GM06990 (cell line): ENCODE data around the gene FAM24B.

ENCODE experiments used
- DNase-seq: peaks from one replicate; pipeline ENCODE4 v3.0.0-alpha.2; 2011; ENCODE audit not compliant: insufficient read length; ENCODE audit errors: extremely low read depth
- H3K27me3 ChIP-seq: replicated peaks from 2 replicates; pipeline ENCODE4 v1.6.0; 2011; ENCODE audit warnings: low read length; ENCODE audit not compliant: control insufficient read depth, insufficient read depth
- H3K36me3 ChIP-seq: 2 replicates; pipeline ENCODE4 v1.5.1; 2011; ENCODE audit warnings: low read length; ENCODE audit not compliant: control insufficient read depth, insufficient read depth
- H3K4me3 ChIP-seq: replicated peaks from 2 replicates; pipeline ENCODE4 v1.5.1; 2011; ENCODE audit warnings: low read depth, mild to moderate bottlenecking, control low read depth, low read length
- TF ChIP-seq, protein P1 (sequence below): IDR thresholded peaks from 2 replicates; pipeline ENCODE4 v1.5.1; 2011; ENCODE audit warnings: low read length, control low read depth, mild to moderate bottlenecking, inconsistent platforms; ENCODE audit not compliant: insufficient read depth, poor library complexity, severe bottlenecking

Gene FAM24B

DNA sequence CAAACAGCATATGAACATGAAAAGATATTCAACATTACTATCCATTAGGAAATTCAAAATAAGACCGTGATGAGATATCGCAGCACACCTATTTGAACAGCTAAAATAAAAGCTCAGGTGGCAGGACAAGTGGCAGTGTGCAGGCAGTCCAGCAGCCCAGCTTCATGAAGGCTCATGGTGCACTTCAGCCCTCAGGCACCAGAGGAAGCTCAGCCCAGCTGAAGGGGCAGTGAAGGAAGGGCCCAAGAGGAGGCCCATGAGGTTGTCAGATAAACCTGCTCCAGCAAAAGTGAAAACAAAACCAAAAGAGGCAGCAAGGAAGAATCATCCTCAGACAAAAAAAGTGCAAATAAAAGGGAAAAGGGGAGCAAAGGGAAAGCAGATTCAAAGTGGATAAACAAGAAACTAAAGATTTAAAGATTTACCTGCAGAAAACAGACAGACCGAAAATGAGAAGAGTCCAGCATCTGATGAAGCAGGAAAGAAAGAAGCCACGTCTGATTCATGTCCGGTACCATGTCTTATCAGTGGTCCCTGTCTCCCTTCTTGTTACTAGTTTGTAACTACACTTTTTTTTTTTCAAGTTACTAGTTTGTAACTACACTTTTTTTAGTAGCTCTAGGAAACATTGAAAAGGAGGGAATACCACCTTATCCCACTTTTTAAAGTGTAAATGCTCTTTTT, 15.0 kb upstream of the FAM24B start:
- H3K27me3 ChIP-seq: no peaks in the 10 kb centered on the region
- DNase-seq: no peak
- no peaks in the 10 kb centered on the region for H3K36me3 ChIP-seq
- no peak overlapping the region; the same call in 1 of the 2 replicates for H3K4me3 ChIP-seq
- TF ChIP-seq, protein P1, sequence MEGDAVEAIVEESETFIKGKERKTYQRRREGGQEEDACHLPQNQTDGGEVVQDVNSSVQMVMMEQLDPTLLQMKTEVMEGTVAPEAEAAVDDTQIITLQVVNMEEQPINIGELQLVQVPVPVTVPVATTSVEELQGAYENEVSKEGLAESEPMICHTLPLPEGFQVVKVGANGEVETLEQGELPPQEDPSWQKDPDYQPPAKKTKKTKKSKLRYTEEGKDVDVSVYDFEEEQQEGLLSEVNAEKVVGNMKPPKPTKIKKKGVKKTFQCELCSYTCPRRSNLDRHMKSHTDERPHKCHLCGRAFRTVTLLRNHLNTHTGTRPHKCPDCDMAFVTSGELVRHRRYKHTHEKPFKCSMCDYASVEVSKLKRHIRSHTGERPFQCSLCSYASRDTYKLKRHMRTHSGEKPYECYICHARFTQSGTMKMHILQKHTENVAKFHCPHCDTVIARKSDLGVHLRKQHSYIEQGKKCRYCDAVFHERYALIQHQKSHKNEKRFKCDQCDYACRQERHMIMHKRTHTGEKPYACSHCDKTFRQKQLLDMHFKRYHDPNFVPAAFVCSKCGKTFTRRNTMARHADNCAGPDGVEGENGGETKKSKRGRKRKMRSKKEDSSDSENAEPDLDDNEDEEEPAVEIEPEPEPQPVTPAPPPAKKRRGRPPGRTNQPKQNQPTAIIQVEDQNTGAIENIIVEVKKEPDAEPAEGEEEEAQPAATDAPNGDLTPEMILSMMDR: no peak

DNA sequence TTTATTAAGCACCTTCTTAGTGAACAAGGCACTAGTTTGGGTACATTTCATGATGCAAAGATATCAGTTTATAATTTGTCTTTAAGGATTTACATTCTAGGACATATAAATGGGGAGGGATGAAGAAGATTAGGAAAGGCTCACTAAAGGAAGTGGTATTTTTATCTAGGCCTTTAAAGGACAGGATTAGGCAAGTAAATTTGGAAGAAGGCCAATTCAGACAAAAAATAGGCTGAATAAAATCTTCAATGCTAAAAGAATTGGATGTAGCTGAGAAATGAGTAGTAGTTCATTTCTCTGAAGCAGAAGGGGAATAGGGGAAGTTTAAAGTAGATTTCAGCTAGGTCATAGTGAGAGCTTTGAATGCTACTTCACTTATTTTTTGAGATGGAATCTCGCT, 4.8 kb upstream of the FAM24B start:
- no peak for DNase-seq
- Histone ChIP-seq H3K36me3 (no peaks in the 10 kb centered on the region), H3K27me3 (no peaks in the 10 kb centered on the region), H3K4me3 (no peak overlapping the region)
- TF ChIP-seq, protein P1: no peak

GRCh38 chr10:122882766-122883165, 3.4 kb upstream of the FAM24B start:
- H3K36me3 ChIP-seq: no peaks in the 10 kb centered on the region
- H3K27me3 ChIP-seq: no peaks in the 10 kb centered on the region
- TF ChIP-seq, protein P1: no peak
- H3K4me3 ChIP-seq: no peak overlapping the region
- DNase-seq: no peak

DNA sequence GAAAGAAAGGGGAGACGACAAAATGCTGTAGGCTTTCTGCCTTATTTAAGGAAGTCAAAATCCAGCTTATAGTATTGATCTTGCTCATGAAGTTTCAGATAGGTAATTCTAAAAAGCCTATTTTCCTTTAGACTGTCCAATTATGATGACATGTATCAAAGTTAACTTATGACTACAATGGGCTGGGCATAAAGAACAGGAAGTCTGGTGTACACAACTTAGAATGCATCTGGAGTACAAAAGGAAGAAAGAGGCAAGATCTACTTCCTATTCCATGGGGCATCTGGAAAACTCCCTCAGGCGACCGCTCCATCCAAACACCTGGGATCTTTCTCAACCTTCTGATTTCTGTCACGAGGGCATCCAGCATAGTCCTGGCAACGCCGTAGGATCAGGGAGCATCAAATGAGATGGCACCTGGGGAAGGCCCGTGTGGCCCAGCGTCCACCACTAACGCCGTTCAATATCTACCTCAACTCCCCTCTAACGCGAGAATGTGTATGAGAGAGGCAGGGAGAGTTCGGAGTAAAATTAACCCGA, 512 bp downstream of the FAM24B start:
- TF ChIP-seq, protein P1: no peak
- H3K27me3 ChIP-seq: no peaks in the 10 kb centered on the region
- H3K4me3 ChIP-seq: peak overlapping the region; percentile 66
- DNase-seq: peak; percentile 50
- no peaks in the 10 kb centered on the region for H3K36me3 ChIP-seq

DNA sequence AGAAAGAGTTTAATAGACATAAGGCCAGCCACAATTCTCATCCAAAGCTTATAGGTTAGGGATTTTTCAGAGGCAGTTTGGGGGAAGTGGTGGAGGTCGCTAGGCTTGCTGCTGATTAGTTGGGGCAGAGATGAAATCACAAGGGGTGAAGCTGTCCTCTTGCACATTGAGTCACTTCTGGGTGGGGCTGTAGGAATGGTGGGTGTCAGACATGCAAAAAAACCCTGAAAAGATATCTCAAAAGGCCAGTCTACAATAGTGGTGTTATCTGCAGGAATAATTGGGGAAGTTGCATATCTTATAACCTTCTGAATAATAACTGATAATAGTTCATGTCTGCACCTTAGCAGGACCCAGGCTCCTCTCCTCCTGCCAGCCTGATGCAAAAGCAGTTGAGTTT, 2.1 kb downstream of the FAM24B start:
- Histone ChIP-seq H3K36me3 (no peaks in the 10 kb centered on the region), H3K4me3 (no peak overlapping the region), H3K27me3 (no peaks in the 10 kb centered on the region)
- TF ChIP-seq, protein P1: no peak
- DNase-seq: no peak
